ENCODE data around the gene MTA3.

GRCh38 chr2:42722320-42723190, 154.1 kb downstream of the MTA3 start:
- TF ChIP-seq CTCF (conservative IDR thresholded peaks at IDR 0.05; ENCODE audit: low read length) (no peak), EZH2phosphoT487 (IDR thresholded peaks at IDR 0.05; ENCODE audit: borderline replicate concordance) (no peak)

Data from Loucy (cell line).